ENCODE measurements around the gene HBZ.
"Not testable (repeated sequence)": the region's sequence is repeated elsewhere in the genome, so short reads cannot be mapped to it uniquely, and the experiment has no call there.

HBZ gene

DNA sequence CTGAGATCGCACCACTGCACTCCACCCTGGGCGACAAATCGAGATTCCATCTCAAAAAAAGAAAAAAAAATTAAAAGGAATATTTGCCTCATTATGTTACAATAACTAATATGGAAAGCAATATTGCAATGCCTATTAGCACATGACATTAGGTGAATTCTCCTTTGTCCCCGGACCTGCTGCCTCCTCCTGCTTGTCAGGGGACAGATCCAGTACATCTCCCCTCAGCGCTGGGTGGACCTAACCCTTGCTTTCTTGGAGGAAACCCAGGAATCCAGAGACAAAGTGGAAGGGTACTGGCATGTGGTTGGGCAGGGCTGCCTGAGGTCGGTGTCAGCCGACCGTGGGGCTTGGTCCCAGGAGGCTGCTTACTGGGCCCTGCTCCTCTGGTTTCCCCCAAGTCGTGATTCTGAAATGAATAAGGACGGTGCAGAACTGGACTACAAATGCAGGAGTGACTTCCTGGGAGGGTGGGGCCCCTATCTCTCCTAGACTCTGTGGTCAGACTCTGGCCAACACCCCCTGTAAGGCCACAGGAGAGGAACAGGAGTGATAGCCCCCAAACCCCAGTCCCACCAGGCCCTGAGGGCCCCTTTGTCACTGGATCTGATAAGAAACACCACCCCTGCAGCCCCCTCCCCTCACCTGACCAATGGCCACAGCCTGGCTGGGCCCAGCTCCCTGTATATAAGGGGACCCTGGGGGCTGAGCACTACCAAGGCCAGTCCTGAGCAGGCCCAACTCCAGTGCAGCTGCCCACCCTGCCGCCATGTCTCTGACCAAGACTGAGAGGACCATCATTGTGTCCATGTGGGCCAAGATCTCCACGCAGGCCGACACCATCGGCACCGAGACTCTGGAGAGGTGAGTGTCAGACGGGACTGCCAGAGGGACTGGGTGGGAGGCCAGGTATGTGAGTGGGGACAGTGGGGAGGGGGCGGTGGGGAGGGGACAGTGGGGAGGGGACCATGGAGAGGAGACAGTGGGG lies at the start of gene HBZ:
HBZ (plus strand) TSS at position 504 of the 988 bp plus-strand sequence; CDS start at position 770, 266 bp downstream.
- no peak for DNase-seq

DNA sequence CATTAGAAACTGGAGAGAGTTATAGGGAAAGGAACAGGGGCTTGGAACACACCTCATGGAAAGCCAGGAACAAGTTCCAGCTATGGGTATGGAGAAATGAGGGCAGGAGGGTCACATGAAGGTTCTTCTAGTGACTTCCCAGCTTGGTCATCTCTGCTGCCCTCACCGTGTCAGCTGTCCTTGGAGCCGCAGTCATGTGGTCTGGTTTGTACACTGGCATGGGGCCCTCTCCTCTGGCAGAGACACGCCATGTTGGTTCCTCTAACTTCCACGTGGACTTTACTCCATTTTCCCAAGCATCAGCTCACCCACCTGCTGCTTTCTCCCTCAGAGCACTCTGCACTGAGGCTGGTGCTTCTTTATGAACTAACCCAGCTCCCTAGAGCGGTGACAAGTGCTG lies 48.1 kb upstream of the HBZ start:
- no peak for DNase-seq

DNA sequence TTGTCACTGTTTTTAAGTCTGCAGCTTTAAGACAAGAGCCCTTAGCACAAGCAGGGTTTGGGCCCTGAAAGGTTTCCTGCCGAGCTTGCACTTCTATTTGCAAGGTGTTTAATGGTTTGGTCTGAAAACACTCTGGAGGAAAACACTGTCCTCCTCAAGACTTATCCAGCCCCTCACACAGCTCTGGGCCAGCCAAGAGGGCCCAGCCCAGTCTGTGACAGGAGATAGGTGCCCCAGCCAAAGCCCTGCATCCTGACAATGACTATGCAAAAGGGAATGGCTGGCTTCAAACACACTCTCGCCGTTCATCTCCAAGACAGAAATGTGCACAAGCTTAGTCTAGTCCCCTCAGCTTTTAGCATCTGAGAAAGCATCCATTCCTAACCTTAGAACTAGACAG lies 47.5 kb upstream of the HBZ start:
- DNase-seq, result no peak

DNA sequence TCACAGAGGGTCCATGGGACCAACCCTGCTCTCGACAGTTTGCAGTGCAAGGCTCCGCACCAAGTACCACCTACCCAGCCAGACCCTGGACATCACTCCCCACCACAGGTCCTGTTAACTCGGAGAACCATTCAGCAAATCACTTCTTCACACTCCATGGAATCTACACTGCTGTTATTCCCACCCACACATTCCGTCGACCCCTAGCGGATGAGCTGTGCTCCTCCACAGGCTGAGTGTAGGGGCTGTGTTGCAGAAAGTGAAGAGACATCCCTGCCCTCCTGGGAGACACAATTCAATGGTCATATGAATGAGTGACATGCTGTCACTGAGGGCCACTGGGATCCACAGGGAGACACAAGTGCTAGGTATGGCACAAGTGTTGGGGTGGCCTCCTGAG lies 46.9 kb upstream of the HBZ start:
- DNase-seq, result no peak

DNA sequence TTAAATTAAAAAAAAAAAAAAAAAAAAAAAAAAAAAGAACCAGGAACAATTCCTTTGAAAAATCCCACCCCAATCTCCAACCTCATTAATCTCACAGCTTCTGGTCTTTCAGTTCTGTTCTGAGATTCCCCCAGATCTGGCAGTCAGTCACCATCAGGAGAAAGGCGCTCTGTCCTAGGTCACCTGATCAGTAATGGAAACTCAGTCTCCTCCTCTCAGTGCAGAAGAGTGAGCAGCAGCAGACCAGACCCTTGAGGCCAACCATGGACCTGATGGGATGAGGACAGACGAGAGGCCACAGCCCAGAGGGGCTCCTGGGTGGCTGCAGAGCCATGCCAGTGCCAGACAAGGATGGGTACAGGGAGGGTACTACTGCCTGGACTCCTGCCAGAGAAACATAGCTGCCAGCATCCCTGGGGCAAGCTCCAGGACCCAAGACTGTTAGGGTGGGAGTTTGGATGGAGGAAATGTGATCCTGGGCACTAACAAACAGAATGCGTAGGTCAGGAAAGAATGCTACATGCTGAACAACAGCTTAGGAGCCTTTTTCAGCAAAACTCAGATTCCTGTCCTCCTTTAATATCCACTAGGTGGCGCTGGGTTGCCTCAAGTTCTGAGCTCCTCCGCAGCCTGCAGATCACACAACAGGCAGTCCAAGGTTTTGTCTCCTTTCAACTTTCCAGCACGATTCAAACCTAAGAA lies 45.7 kb upstream of the HBZ start:
- DNase-seq, result peak; percentile 52

DNA sequence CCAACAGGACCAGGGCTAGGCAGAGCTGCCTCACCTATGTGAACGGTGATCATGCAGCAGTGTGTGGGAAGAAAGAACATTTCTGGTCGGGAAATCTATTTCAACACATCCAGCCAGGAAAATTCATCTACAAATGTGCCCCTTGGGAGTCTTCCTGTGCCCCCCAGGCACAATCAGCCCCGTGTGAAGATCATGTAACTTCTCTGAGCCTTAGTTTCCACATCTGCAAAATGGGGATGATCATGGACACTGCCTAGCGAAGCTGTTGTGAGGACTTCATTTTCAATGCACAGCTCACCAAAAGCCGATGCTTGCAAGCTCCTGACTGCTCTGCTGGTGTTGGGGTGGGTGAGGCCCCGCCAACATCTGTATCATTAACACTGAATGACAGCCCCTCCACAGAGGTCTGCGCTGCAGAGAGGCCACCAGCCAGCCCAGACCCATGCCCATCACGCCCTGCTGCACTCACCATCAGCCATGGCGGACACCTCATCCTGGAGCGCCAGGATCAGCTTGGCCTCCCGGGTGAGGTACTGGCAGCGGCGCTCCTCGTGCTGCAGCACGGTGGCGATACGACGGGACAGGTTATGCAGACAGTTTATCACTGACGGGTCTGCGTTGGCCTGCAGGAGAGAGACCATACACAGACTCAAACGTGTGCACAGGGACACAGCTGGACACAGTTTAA lies 40.1 kb upstream of the HBZ start:
- no peak for DNase-seq

DNA sequence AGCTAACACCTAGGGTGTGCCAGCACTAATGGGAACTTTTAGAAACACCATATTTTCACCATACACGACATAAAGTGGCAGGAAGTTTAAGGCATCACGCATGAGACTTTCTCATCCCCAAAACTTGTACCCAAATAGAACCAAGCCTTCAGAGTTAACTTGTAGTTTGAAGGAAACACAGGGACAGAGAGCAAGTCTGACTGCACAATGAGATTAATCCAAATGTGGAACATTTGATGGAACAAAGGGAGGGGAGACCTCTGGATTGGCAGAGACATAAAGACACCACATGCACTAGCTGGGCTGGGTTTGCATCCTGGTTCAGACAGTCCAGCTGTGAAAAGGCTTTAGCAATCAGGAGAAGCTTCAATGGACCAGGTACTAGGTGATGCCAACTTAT lies 38.1 kb upstream of the HBZ start:
- no peak for DNase-seq

DNA sequence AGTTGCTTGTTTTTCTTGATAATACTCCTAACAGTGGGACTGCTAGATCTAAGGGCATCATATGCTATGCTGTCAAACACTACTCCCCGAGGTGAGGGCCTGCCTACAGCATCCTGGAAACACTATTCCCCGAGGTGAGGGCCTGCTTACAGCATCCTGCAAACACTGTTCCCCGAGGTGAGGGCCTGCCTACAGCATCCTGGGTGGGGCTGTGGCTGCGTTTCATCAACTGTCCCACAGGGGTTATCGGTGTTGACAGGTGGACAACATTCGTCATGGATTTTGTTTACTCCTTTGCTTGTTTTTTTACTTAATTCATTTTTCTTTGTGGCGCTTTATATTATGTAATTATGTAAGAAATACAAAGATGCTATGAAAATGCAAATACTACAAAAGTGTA lies 36.4 kb upstream of the HBZ start:
- no peak for DNase-seq

DNA sequence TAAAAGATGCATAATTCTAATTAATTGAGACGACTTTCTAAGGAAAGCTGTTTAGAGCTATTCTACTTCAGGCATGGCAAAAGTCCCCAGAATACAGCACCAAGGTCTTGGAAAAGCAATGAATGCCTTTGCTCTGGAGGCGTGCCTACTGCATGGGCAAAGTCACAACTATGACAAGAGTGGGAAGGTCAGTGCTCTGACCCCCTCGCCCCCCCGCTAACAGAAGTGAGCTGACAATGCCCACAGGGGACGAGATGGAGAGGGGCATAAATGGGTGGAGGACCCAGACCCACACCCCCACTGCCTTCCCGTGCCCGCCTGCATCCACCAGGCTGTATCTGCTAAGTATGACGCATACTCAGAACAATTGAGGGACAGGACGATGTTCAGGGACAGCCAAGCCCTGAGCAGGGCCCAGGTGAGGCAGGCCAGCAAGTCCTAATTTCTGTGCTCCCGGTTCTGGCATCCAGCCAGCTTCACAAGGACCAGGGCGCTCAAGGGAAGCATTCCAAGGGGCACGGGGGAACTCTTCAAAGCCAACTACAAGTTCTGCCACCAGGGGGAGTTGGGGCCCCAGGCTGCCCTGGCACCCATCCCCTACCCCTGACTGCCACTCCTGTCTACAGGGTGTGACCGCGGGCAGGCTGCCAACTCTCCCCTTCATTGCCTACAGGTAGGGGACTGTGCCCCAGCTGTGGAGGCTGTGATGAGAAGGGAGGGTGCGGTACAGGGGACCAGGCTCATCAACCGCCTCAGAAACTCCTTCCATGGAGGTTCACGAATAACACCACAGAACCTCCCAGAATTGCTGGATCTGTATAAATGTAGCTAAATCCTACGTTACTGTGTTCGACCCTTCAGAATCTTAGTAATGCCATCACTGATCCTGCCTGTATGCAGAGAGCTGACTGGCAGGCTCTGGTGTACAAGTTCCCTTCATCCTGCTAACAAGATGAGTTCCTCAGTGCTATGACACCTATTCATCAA lies 34.8 kb upstream of the HBZ start:
- peak; percentile 67 for DNase-seq

DNA sequence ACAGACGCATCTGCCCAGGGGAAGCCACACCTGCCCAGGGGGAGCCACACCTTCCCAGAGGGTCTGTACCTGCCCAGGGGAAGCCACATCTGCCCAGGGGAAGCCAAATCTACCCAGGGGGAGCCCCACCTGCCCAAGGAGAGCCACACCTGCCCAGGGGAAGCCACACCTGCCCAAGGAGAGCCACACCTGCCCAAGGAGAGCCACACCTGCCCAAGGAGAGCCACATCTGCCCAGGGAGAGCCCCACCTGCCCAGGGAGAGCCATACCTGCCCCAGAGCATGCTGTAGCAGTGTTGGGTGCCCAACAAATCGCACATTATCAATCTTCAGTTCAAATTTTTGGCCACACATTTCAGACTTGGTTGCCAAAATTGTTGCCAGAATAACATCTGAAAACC lies 33.6 kb upstream of the HBZ start:
- DNase-seq, result no peak

DNA sequence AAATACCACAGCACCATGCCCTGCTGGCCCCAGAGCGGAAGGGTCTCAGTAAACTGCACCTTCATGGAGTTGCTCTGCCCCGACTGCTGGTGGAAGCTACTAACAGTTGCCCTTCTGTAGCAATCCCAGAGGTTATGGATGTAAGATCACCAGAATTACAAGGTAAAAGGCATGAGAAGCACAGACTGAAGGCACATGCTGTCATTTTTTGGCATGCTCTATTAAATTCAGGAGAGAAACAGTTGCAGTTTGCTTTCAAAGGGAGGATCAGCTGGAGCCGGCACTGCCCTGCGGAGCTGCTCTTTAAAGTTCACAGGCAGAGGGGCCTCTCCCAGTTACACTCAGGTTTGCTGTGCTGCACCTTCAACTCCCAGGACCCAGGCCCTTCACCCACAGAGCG lies 33.1 kb upstream of the HBZ start:
- no peak for DNase-seq

DNA sequence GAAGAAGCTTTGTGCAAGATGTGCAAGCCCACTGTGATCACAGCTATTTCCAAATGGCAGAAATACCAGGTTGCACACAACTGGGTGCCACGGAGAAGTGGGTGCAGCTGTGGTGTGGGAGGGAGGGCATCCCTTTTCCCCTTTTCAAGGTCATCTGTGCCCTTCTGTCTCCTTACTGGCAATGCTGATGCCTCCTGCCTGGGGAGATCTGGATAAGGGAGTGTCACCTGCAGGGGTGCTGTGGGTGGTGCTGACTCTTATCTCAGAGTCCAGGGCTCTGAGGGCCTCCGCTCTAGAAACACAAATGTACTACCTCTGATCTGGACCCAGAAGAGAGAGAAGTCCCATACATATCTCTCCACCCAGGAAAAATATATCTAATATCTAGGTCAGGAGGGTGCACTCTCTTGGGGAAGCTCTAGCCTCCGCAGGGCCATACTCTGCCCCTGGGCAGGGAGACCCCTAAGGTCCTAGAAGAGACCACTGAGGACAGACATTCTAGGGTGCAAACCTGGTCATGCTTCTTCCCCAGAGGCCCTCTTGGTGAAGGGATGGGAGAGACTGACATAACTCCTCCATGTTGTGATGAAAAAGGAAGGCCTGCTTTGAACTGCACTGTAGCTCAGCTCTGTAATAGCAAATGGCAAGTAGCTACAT lies 32.5 kb upstream of the HBZ start:
- no peak for DNase-seq

DNA sequence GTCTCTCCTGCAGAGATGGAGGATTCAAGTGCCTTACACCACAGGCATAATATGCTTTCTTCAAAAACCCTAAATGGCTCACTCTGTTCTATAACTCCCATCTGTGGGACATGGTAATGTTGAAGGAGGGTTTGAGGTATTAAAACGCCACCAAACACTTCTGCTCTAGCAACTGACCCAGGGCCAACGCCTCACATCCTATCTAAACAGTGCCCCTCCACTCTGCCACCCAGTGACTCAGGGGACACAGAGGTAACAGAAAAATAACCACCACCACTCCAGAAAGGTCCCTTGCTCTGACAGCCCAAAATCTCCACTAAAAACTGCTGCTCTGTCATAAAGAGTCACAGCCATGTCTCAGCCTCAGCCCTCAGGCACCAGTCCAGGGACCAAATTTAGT lies 31.7 kb upstream of the HBZ start:
- DNase-seq, result no peak

DNA sequence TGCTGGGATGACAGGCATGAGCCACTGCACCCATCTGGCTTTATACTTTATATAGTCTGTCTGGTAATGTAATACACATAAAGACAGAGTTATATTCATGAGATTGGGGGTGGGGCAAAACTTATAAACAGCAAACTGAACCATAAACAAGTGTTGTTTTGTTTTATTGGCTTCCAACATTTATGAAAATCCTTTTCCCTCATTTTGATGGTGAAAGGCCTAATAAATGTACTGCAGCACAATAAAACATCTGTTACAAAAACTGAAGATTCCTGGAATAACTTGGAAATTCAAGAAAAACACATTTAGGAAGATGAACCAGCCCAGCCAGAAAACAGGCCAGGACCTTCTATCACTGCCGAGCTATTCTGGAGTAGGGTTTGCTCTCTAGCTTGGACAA lies 30.1 kb upstream of the HBZ start:
- DNase-seq, result no peak

DNA sequence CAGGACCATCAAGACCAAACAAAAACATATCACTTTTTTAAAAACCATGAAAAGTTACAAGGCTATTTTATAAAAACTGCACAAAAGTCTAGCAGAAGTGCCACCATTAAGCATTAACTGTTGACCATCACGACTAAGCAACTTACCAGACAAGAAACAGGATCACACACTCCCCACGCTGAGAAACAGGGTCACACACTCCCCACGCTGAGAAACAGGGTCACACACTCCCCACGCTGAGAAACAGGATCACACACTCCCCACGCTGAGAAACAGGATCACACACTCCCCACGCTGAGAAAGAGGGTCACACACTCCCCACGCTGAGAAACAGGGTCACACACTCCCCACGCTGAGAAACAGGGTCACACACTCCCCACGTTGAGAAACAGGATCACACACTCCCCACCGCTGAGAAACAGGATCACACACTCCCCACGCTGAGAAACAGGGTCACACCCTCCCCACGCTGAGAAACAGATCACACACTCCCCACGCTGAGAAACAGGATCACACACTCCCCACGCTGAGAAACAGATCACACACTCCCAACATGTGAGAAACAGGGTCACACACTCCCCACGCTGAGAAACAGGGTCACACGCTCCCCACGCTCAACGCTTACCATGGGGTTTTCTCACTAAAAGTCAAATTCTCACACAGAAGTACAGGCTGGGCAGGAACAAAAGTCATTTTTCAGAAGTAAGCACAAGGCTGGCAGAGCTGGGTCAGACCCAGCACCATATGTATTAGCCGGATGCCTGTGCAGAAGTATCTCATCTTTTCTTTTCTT lies 28.7 kb upstream of the HBZ start:
- DNase-seq, result not testable (repeated sequence)

DNA sequence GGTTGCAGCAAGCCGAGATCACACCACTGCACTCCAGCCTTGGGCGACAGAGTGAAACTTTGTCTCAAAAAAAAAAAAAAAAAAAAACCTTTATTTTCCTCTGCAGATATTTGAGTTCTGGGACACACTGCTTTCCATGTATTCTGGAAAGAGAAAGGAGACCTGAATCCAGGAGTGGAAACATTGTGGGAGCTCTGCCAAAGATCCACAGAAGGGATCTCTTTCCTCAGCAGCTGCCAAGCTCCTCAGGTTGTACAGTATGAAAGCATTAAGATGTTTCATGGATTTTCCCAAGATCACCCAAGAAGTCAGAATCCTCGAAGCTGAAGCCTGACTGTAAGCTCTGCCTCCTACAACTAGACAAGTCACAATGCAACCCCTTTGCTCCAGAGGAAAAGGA lies 27.4 kb upstream of the HBZ start:
- no peak for DNase-seq

DNA sequence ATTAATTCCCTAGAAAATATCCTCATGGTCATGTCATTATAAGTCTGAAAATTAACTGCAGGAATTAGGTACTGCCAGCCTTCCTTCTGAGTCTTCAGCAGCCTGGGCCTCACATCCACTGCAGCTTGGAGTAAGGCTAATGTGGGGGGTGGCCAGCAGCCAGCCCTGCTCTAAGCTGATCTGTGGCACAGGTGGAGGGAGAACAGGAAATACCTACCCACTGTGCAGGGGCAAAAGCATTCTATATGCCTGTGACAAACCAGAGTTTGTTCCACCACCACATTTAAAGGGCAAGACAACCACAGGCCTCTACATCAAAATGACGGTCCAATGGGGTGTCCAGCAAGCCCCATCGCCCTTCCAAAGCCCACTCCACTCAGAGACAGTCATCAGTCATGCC lies 23.4 kb upstream of the HBZ start:
- DNase-seq, result no peak

DNA sequence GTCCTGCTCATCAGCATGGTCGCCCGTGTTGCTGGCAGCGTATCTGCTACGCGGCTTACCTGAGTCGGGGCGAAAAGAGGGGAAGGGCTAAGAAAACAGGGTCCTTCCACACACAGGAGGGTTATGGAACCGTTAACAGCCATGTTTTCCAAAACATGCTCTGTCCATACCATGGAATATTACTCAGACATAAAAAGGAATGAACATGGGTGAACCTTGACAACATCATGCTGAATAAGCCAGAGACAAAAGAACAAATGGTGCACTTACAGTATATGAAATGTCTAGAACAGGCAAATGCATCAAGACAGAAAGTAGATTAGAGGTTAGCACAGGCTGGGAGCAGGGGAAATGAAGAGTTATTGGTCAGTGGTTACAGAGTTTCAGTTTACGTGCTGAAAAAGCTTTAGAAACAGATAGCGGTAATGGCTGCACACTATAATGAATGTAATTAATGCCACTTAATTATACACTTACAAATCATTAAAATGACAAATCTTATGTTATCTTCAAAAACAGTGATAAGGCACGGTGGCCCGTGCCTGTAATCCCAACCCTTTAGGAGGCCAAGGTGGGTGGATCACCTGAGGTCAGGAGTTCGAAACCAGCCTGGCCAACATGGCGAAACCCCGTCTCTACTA lies 21.8 kb upstream of the HBZ start:
- no peak for DNase-seq

DNA sequence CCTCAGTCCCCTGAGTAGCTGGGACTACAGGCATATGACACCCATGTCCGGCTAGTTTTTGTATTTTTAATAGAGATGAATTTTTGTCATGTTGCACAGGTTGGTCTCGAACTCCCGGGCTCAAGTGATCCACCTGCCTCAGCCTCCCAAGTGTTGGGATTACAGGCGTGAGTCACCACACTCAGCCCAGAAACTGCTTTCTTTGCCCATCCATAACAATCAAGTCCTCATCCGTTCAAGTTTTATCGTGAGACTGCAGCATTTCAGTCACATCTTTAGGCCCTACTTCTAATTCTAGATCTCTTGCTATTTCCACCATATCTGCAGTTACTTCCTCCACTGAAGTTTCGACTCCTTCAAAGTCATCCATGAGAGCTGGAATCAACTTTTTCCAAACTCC lies 20.3 kb upstream of the HBZ start:
- DNase-seq, result no peak

DNA sequence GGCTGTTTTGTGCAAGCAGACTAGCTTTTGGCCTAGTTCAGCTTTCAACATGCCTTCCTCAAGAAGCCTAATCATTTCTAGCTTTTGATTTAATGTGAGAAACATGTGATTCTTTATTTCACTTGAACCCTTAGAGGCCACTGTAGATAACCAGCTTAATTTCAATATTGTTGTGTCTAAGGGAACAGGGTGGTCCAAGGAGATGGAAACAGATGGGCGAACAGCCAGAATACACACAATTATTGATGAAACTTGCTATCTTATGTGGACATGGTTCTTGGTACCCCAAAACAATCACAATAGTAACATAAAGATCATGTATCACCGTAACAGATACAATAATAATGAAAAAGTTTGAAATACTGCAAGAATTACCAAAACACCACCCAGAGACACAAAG lies 18.7 kb upstream of the HBZ start:
- no peak for DNase-seq

DNA sequence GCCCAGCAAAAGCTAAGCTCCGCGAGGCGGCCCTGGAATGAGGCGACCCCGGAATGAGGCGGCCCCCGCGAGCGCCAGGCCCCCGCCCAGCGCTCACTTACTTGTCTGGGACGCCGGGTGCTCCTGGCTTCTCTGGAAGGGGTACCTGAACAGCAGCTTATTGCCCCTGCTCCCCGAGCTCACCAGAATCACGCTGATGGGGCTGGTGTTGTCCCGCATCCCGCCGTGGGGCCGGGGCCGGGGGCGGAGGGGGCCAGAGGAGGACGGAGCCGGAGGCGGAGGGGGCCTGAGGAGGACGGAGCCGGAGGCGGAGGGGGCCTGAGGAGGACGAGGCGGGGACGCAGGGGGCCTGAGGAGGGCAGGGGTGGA lies 14.4 kb upstream of the HBZ start:
- peak; percentile 19 for DNase-seq
